HepG2 (cell line): ENCODE measurements around the gene PARP1. TPM values are rescaled to one million over a fixed set of nuclear protein-coding genes. Genes with fewer than 3 reads are reported as not detected.

ENCODE experiments used
- CENPX ChIP-seq: sonication (generic); formaldehyde crosslinking; IDR thresholded peaks from 2 replicates; pipeline ENCODE4 v1.9.0; 2021; ENCODE audit warnings: mild to moderate bottlenecking, missing genetic modification reagents, moderate library complexity
- FOXO1 ChIP-seq: sonication (generic); formaldehyde crosslinking; IDR thresholded peaks from 2 replicates; pipeline ENCODE4 v1.4.0; 2020; ENCODE audit warnings: missing genetic modification reagents
- HNRNPLL ChIP-seq: fragments of 200-400 bp; formaldehyde crosslinking; IDR thresholded peaks from 2 replicates; pipeline ENCODE4 v1.6.1; 2017; ENCODE audit warnings: mild to moderate bottlenecking, low read depth, low read length; ENCODE audit not compliant: poor library complexity, severe bottlenecking
- KMT2B ChIP-seq: IDR thresholded peaks from 2 replicates; pipeline ENCODE4 v1.6.1; 2016; ENCODE audit warnings: missing genetic modification reagents, missing compliant biosample characterization
- MAFF ChIP-seq: IDR thresholded peaks from 2 replicates; pipeline ENCODE4 v1.6.1; 2011; ENCODE audit warnings: low read depth, low read length, improper control_type of control experiment
- MIXL1 ChIP-seq: IDR thresholded peaks from 2 replicates; pipeline ENCODE4 v1.6.1; 2016
- NFKB2 ChIP-seq: sonication (generic); formaldehyde crosslinking; IDR thresholded peaks from 2 replicates; pipeline ENCODE4 v1.4.0; 2020; ENCODE audit warnings: missing genetic modification reagents, borderline replicate concordance
- PAX8 ChIP-seq: sonication (generic); formaldehyde crosslinking; IDR thresholded peaks from 2 replicates; pipeline ENCODE4 v1.8.0; 2022; ENCODE audit warnings: mild to moderate bottlenecking, missing genetic modification reagents, borderline replicate concordance
- SIN3A ChIP-seq: IDR thresholded peaks from 2 replicates; pipeline ENCODE4 v1.6.1; 2011; ENCODE audit warnings: low read depth, mild to moderate bottlenecking, control low read depth, low read length, borderline replicate concordance
- ZBTB7A ChIP-seq: sonication (generic); formaldehyde crosslinking; IDR thresholded peaks from 2 replicates; pipeline ENCODE4 v1.8.0; 2022; ENCODE audit warnings: mild to moderate bottlenecking, missing genetic modification reagents
- ZNF30 ChIP-seq: sonication (generic); formaldehyde crosslinking; IDR thresholded peaks from 2 replicates; pipeline ENCODE4 v1.5.0; 2020; ENCODE audit warnings: mild to moderate bottlenecking, missing genetic modification reagents
- ZNF550 ChIP-seq: sonication (generic); formaldehyde crosslinking; IDR thresholded peaks from 2 replicates; pipeline ENCODE4 v1.4.0; 2020; ENCODE audit warnings: mild to moderate bottlenecking, missing genetic modification reagents, borderline replicate concordance
- polyA plus RNA-seq, 8 experiments: library from polyadenylated mRNA; depleted of rRNA in 3 of 8; stranded (reverse) in 7 of 8; unstranded in 1 of 8; fragments of >200 nt; fragmentation: Illumina TruSeq in 4 of 8; extraction: Trizol in 4 of 8; gene quantifications; 2 replicates each; pipeline versions ENCODE4 v1.2.1 to v1.2.3, GENCODE V29; 2011 to 2016; ENCODE audit warnings: low read depth in 4 of 8, missing spikeins in 1 of 8, mixed read lengths in 1 of 8; ENCODE audit not compliant: insufficient read depth in 1 of 8
- total RNA-seq, 5 experiments: library from RNA; depleted of rRNA; stranded (reverse); fragments of >200 nt; fragmentation: Illumina TruSeq; extraction: Trizol; gene quantifications; 2 replicates each; pipeline ENCODE4 v1.2.3, GENCODE V29; 2016; ENCODE audit warnings: low read depth in 1 of 5
- TF ChIP-seq, protein P1 (sequence below): sonication (generic); formaldehyde crosslinking; IDR thresholded peaks from 2 replicates; pipeline ENCODE4 v1.4.0; 2020; ENCODE audit warnings: missing genetic modification reagents
- TF ChIP-seq, protein P2 (sequence below): IDR thresholded peaks from 2 replicates; pipeline ENCODE4 v1.6.1; 2016; ENCODE audit warnings: mild to moderate bottlenecking
- TF ChIP-seq, protein P3 (sequence below): sonication (generic); formaldehyde crosslinking; IDR thresholded peaks from 2 replicates; pipeline ENCODE4 v1.5.1; 2020; ENCODE audit warnings: missing genetic modification reagents, mild to moderate bottlenecking, borderline replicate concordance
- TF ChIP-seq, protein P4 (sequence below): sonication (generic); formaldehyde crosslinking; IDR thresholded peaks from 2 replicates; pipeline ENCODE4 v1.5.0; 2020; ENCODE audit warnings: mild to moderate bottlenecking, missing genetic modification reagents
- TF ChIP-seq, protein P5 (sequence below): sonication (generic); formaldehyde crosslinking; IDR thresholded peaks from 2 replicates; pipeline ENCODE4 v1.5.1; 2020; ENCODE audit warnings: mild to moderate bottlenecking, missing genetic modification reagents, moderate library complexity
- TF ChIP-seq, protein P6 (sequence below): sonication (generic); formaldehyde crosslinking; IDR thresholded peaks from 2 replicates; pipeline ENCODE4 v1.4.0; 2020; ENCODE audit warnings: missing genetic modification reagents

Gene PARP1
- total and polyA plus RNA-seq, 2 of the 13 experiments (the other 11 are each of a cell fraction or from before 2014, with no cell fraction given), result 50.1 to 85.2 TPM

DNA sequence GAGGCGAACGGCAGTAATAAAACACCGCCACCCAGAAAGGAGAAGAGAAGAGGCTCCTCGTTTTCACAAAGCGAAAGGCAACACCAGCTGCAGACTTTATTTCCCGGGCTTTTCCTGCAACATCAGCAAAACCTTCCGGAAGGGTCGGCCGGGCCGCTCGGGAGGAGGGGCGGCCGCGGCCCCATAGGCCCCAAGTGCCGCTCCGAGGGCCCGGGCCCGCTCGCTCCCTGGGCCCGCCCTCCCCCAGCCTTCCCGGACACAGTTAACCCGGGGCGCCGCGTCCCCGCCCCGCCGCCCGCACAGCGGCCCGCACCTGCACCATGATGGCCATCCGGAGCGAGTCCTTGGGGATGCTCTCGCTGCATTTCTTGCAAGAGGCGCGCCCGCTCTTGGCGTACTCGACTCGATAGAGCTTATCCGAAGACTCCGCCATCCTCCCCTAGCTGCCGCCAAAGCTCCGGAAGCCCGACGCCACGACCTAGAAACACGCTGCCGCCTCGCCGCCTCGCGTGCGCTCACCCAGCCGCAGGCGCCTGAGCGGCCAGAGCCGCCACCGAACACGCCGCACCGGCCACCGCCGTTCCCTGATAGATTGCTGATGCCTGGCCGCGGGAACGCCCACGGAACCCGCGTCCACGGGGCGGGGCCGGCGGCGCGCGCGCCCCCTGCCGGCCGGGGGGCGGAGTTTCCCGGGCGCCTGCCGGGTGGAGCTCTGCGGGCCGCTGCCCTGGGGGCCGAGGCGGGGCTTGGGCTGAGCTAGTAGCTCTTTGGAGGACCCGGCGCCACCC, at the start of gene PARP1 (continued):
- TF ChIP-seq, protein P1, sequence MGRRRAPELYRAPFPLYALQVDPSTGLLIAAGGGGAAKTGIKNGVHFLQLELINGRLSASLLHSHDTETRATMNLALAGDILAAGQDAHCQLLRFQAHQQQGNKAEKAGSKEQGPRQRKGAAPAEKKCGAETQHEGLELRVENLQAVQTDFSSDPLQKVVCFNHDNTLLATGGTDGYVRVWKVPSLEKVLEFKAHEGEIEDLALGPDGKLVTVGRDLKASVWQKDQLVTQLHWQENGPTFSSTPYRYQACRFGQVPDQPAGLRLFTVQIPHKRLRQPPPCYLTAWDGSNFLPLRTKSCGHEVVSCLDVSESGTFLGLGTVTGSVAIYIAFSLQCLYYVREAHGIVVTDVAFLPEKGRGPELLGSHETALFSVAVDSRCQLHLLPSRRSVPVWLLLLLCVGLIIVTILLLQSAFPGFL (CRISPR knock-in tag), result no peak
- peak; percentile 95 for TF ChIP-seq MAFF
- 0 out of 2 replicates have a peak, but pooled peaks have one; percentile 36 for TF ChIP-seq PAX8
- TF ChIP-seq, protein P2, sequence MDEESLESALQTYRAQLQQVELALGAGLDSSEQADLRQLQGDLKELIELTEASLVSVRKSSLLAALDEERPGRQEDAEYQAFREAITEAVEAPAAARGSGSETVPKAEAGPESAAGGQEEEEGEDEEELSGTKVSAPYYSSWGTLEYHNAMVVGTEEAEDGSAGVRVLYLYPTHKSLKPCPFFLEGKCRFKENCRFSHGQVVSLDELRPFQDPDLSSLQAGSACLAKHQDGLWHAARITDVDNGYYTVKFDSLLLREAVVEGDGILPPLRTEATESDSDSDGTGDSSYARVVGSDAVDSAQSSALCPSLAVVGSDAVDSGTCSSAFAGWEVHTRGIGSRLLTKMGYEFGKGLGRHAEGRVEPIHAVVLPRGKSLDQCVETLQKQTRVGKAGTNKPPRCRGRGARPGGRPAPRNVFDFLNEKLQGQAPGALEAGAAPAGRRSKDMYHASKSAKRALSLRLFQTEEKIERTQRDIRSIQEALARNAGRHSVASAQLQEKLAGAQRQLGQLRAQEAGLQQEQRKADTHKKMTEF (CRISPR knock-in tag), result peak; percentile 74
- TF ChIP-seq, protein P3, sequence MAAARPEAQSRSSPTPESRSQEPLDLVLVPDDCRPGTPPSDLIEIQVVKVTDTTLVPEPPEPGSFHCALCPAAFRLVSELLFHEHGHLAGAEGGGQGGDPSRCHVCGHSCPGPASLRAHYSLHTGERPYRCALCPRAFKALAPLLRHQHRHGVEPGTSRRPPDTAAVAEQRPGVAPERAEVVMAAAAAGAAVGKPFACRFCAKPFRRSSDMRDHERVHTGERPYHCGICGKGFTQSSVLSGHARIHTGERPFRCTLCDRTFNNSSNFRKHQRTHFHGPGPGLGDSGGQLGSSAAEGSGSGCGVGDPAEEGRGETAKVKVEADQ (CRISPR knock-in tag), result 0 out of 2 replicates have a peak, but pooled peaks have one; percentile 21
- no peak for TF ChIP-seq CENPX
- TF ChIP-seq FOXO1 (CRISPR knock-in tag), result 0 out of 2 replicates have a peak, but pooled peaks have one; percentile 19
- TF ChIP-seq, protein P4, sequence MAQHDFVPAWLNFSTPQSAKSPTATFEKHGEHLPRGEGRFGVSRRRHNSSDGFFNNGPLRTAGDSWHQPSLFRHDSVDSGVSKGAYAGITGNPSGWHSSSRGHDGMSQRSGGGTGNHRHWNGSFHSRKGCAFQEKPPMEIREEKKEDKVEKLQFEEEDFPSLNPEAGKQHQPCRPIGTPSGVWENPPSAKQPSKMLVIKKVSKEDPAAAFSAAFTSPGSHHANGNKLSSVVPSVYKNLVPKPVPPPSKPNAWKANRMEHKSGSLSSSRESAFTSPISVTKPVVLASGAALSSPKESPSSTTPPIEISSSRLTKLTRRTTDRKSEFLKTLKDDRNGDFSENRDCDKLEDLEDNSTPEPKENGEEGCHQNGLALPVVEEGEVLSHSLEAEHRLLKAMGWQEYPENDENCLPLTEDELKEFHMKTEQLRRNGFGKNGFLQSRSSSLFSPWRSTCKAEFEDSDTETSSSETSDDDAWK (CRISPR knock-in tag), result no peak
- peak; percentile 78; the same call in 1 of the 2 replicates for TF ChIP-seq KMT2B (CRISPR knock-in tag)
- peak; percentile 50; the same call in 1 of the 2 replicates for TF ChIP-seq NFKB2 (CRISPR knock-in tag)
- TF ChIP-seq ZNF30, result no peak
- TF ChIP-seq ZNF550 (CRISPR knock-in tag), result no peak
- peak; percentile 17; the same call in 1 of the 2 replicates for TF ChIP-seq SIN3A
- TF ChIP-seq MIXL1 (CRISPR knock-in tag), result no peak
- TF ChIP-seq, protein P5, sequence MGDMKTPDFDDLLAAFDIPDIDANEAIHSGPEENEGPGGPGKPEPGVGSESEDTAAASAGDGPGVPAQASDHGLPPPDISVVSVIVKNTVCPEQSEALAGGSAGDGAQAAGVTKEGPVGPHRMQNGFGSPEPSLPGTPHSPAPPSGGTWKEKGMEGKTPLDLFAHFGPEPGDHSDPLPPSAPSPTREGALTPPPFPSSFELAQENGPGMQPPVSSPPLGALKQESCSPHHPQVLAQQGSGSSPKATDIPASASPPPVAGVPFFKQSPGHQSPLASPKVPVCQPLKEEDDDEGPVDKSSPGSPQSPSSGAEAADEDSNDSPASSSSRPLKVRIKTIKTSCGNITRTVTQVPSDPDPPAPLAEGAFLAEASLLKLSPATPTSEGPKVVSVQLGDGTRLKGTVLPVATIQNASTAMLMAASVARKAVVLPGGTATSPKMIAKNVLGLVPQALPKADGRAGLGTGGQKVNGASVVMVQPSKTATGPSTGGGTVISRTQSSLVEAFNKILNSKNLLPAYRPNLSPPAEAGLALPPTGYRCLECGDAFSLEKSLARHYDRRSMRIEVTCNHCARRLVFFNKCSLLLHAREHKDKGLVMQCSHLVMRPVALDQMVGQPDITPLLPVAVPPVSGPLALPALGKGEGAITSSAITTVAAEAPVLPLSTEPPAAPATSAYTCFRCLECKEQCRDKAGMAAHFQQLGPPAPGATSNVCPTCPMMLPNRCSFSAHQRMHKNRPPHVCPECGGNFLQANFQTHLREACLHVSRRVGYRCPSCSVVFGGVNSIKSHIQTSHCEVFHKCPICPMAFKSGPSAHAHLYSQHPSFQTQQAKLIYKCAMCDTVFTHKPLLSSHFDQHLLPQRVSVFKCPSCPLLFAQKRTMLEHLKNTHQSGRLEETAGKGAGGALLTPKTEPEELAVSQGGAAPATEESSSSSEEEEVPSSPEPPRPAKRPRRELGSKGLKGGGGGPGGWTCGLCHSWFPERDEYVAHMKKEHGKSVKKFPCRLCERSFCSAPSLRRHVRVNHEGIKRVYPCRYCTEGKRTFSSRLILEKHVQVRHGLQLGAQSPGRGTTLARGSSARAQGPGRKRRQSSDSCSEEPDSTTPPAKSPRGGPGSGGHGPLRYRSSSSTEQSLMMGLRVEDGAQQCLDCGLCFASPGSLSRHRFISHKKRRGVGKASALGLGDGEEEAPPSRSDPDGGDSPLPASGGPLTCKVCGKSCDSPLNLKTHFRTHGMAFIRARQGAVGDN (CRISPR knock-in tag), result peak; percentile 94
- peak; percentile 66 for TF ChIP-seq ZBTB7A (CRISPR knock-in tag)
- TF ChIP-seq HNRNPLL, result peak; percentile 93
- TF ChIP-seq, protein P6, sequence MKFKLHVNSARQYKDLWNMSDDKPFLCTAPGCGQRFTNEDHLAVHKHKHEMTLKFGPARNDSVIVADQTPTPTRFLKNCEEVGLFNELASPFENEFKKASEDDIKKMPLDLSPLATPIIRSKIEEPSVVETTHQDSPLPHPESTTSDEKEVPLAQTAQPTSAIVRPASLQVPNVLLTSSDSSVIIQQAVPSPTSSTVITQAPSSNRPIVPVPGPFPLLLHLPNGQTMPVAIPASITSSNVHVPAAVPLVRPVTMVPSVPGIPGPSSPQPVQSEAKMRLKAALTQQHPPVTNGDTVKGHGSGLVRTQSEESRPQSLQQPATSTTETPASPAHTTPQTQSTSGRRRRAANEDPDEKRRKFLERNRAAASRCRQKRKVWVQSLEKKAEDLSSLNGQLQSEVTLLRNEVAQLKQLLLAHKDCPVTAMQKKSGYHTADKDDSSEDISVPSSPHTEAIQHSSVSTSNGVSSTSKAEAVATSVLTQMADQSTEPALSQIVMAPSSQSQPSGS, result peak; percentile 24; the same call in 1 of the 2 replicates
